CD4-positive, alpha-beta T cell treated with Interleukin-15 for 1 hour (primary cell): ENCODE data around the gene PAGE2B.
"Not testable (repeated sequence)": the region's sequence is repeated elsewhere in the genome, so short reads cannot be mapped to it uniquely, and the experiment has no call there.

Source experiments
- DNase-seq: peaks from one replicate; pipeline ENCODE4 v3.0.0-alpha.2; 2020

The PAGE2B gene

GRCh38 chrX:55111578-55112254 lies 36.9 kb downstream of the PAGE2B start:
- DNase-seq = no peak

- DNase-seq = not testable (repeated sequence)
Measured at GRCh38 chrX:55116589-55116988, 41.8 kb downstream of the PAGE2B start.

- no peak for DNase-seq
Measured at GRCh38 chrX:55118574-55118973, 43.7 kb downstream of the PAGE2B start.

GRCh38 chrX:55119271-55119670 lies 44.4 kb downstream of the PAGE2B start:
- no peak for DNase-seq

GRCh38 chrX:55119712-55120111 lies 44.9 kb downstream of the PAGE2B start:
- no peak for DNase-seq

- no peak for DNase-seq
Measured at GRCh38 chrX:55120761-55121358, 46.0 kb downstream of the PAGE2B start.

- DNase-seq = no peak
Measured at GRCh38 chrX:55123900-55124299, 49.1 kb downstream of the PAGE2B start.

- DNase-seq = no peak
Measured at GRCh38 chrX:55127692-55128091, 52.9 kb downstream of the PAGE2B start.
